ENCODE data around the gene SEC22A. TPM values are rescaled to one million over a fixed set of nuclear protein-coding genes. Genes with fewer than 3 reads are reported as not detected.

SEC22A gene
- polyA plus RNA-seq, 1 experiment: 39.0 TPM

GRCh38 chr3:123300056-123300455, 98.3 kb downstream of the SEC22A start:
- no peak for TF ChIP-seq CTCF (IDR thresholded peaks at IDR 0.05; ENCODE audit: low read depth, low read length)
- H3K27ac ChIP-seq (ENCODE audit: low read depth, low read length): no peak overlapping the region
- ChIA-PET POLR2A (no interaction called here), CTCF (no interaction called here)
- no peak for DNase-seq (ENCODE audit: low read depth, low spot score)
- no peak overlapping the region for H3K4me3 ChIP-seq (ENCODE audit: low read depth, low read length)
- peaks cover 9% of the 10 kb centered on the region for H3K27me3 ChIP-seq (ENCODE audit: control insufficient read depth, insufficient read depth, low read length)
- H3K9me3 ChIP-seq (ENCODE audit: control insufficient read depth, insufficient read depth, low read length): no peaks in the 10 kb centered on the region

- H3K9me3 ChIP-seq (ENCODE audit: control insufficient read depth, insufficient read depth, low read length): no peaks in the 10 kb centered on the region
- peaks cover 11% of the 10 kb centered on the region for H3K27me3 ChIP-seq (ENCODE audit: control insufficient read depth, insufficient read depth, low read length)
- TF ChIP-seq CTCF (IDR thresholded peaks at IDR 0.05; ENCODE audit: low read depth, low read length): no peak
- DNase-seq (ENCODE audit: low read depth, low spot score): no peak
- ChIA-PET POLR2A (no interaction called here), CTCF (no interaction called here)
- no peak overlapping the region for H3K4me3 ChIP-seq (ENCODE audit: low read depth, low read length)
- H3K27ac ChIP-seq (ENCODE audit: low read depth, low read length): no peak overlapping the region
Measured at GRCh38 chr3:123300583-123300982, 98.8 kb downstream of the SEC22A start.

GRCh38 chr3:123301331-123302184, 99.8 kb downstream of the SEC22A start:
- ChIA-PET POLR2A (no interaction called here), CTCF (no interaction called here)
- no peak for TF ChIP-seq CTCF (IDR thresholded peaks at IDR 0.05; ENCODE audit: low read depth, low read length)
- no peak for DNase-seq (ENCODE audit: low read depth, low spot score)
- H3K4me3 ChIP-seq (ENCODE audit: low read depth, low read length): no peak overlapping the region
- H3K9me3 ChIP-seq (ENCODE audit: control insufficient read depth, insufficient read depth, low read length): no peaks in the 10 kb centered on the region
- peaks cover 13% of the 10 kb centered on the region for H3K27me3 ChIP-seq (ENCODE audit: control insufficient read depth, insufficient read depth, low read length)
- H3K27ac ChIP-seq (ENCODE audit: low read depth, low read length): no peak overlapping the region

- no peak for TF ChIP-seq CTCF (IDR thresholded peaks at IDR 0.05; ENCODE audit: low read depth, low read length)
- Histone ChIP-seq H3K27ac (ENCODE audit: low read depth, low read length) (no peak overlapping the region), H3K27me3 (ENCODE audit: control insufficient read depth, insufficient read depth, low read length) (peaks cover 8% of the 10 kb centered on the region), H3K4me3 (ENCODE audit: low read depth, low read length) (no peak overlapping the region), H3K9me3 (ENCODE audit: control insufficient read depth, insufficient read depth, low read length) (no peaks in the 10 kb centered on the region)
- DNase-seq (ENCODE audit: low read depth, low spot score): no peak
- ChIA-PET CTCF (no interaction called here), POLR2A (no interaction called here)
Measured at GRCh38 chr3:123302961-123303360, 101.2 kb downstream of the SEC22A start.

- ChIA-PET CTCF (no interaction called here), POLR2A (no interaction called here)
- Histone ChIP-seq H3K27me3 (ENCODE audit: control insufficient read depth, insufficient read depth, low read length) (peaks cover 10% of the 10 kb centered on the region), H3K9me3 (ENCODE audit: control insufficient read depth, insufficient read depth, low read length) (no peaks in the 10 kb centered on the region), H3K27ac (ENCODE audit: low read depth, low read length) (no peak overlapping the region), H3K4me3 (ENCODE audit: low read depth, low read length) (no peak overlapping the region)
- DNase-seq (ENCODE audit: low read depth, low spot score): no peak
- TF ChIP-seq CTCF (IDR thresholded peaks at IDR 0.05; ENCODE audit: low read depth, low read length): no peak
Measured at GRCh38 chr3:123303976-123304560, 102.3 kb downstream of the SEC22A start.
